WTC11 (cell line): ENCODE results near the gene SIGLEC5.

Experiments used
- ATF1 ChIP-seq: sonication (generic); formaldehyde crosslinking; IDR thresholded peaks from 2 replicates; pipeline ENCODE4 v1.8.1; 2023; ENCODE audit warnings: mild to moderate bottlenecking, moderate library complexity, missing genetic modification reagents
- CREM ChIP-seq: sonication (generic); formaldehyde crosslinking; IDR thresholded peaks from 2 replicates; pipeline ENCODE4 v1.8.1; 2022; ENCODE audit warnings: mild to moderate bottlenecking, missing genetic modification reagents, moderate library complexity
- CTCF ChIP-seq: fragments of 200-600 bp; IDR thresholded peaks from 2 replicates; pipeline ENCODE4 v1.8.0; 2022; ENCODE audit warnings: antibody characterized with exemption
- FOXP4 ChIP-seq: sonication (generic); formaldehyde crosslinking; IDR thresholded peaks from 2 replicates; pipeline ENCODE4 v1.8.0; 2022; ENCODE audit warnings: mild to moderate bottlenecking, missing genetic modification reagents
- JUN ChIP-seq: sonication (generic); formaldehyde crosslinking; IDR thresholded peaks from 2 replicates; pipeline ENCODE4 v1.8.0; 2023; ENCODE audit warnings: mild to moderate bottlenecking, missing genetic modification reagents
- NR2C2 ChIP-seq: sonication (generic); formaldehyde crosslinking; IDR thresholded peaks from 2 replicates; pipeline ENCODE4 v1.8.0; 2022; ENCODE audit warnings: mild to moderate bottlenecking, missing genetic modification reagents
- TP53 ChIP-seq: sonication (generic); formaldehyde crosslinking; IDR thresholded peaks from 2 replicates; pipeline ENCODE4 v1.8.1; 2023; ENCODE audit warnings: mild to moderate bottlenecking, missing genetic modification reagents
- ZNF121 ChIP-seq: sonication (generic); formaldehyde crosslinking; IDR thresholded peaks from 2 replicates; pipeline ENCODE4 v1.8.0; 2023; ENCODE audit warnings: missing genetic modification reagents
- ZNF263 ChIP-seq: sonication (generic); formaldehyde crosslinking; IDR thresholded peaks from 2 replicates; pipeline ENCODE4 v1.8.1; 2022; ENCODE audit warnings: low read depth, mild to moderate bottlenecking, moderate library complexity, missing genetic modification reagents
- ZNF423 ChIP-seq: fragments of 250-450 bp; sonication (Bioruptor Pico); IDR thresholded peaks from 2 replicates; pipeline ENCODE4 v2.1.2; 2022; ENCODE audit warnings: mild to moderate bottlenecking, moderate library complexity
- ZNF512 ChIP-seq: sonication (generic); formaldehyde crosslinking; IDR thresholded peaks from 2 replicates; pipeline ENCODE4 v1.8.1; 2022; ENCODE audit warnings: missing genetic modification reagents, borderline replicate concordance
- TF ChIP-seq, protein P1 (sequence below): sonication (generic); formaldehyde crosslinking; IDR thresholded peaks from 2 replicates; pipeline ENCODE4 v1.8.1; 2023; ENCODE audit warnings: mild to moderate bottlenecking, missing genetic modification reagents, moderate library complexity
- TF ChIP-seq, protein P2 (sequence below): fragments of 250-450 bp; sonication (Bioruptor Pico); IDR thresholded peaks from 2 replicates; pipeline ENCODE4 v2.1.2; 2022; ENCODE audit warnings: mild to moderate bottlenecking, moderate library complexity

DNA sequence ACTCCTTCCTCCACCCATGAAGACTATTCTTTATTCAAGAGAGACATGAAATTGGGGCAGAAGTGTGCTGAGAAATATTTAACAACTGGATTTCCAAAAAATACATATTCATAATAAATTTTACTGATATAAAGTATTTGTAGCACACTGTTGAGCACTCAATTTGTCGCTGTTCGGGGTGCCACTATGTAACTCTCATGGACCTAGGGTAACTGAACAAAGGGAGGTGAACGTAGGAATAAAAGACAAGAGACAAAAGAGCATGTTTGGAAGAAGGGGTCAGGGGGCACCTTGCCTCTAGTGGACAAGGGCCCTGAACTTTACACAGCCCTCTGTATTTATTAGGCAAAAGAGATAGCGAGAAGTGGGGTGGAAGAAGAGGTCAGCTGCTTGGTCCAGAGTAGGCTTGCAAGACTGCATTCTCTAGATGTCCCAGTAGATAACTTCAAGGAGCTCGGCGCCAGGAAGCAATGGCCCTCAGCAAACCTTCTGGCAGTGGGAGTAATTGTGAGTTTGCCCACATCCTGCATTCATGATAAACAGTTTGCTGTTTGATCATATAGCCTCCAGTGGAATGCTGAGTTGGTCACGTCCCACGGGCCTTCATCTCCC, 63.6 kb downstream of the SIGLEC5 start:
- no peak for TF ChIP-seq TP53
- TF ChIP-seq FOXP4 (CRISPR knock-in tag) = no peak
- TF ChIP-seq, protein P1, sequence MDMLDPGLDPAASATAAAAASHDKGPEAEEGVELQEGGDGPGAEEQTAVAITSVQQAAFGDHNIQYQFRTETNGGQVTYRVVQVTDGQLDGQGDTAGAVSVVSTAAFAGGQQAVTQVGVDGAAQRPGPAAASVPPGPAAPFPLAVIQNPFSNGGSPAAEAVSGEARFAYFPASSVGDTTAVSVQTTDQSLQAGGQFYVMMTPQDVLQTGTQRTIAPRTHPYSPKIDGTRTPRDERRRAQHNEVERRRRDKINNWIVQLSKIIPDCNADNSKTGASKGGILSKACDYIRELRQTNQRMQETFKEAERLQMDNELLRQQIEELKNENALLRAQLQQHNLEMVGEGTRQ (CRISPR knock-in tag) = no peak
- no peak for TF ChIP-seq ZNF263 (CRISPR knock-in tag)
- TF ChIP-seq CTCF = no peak
- TF ChIP-seq, protein P2, sequence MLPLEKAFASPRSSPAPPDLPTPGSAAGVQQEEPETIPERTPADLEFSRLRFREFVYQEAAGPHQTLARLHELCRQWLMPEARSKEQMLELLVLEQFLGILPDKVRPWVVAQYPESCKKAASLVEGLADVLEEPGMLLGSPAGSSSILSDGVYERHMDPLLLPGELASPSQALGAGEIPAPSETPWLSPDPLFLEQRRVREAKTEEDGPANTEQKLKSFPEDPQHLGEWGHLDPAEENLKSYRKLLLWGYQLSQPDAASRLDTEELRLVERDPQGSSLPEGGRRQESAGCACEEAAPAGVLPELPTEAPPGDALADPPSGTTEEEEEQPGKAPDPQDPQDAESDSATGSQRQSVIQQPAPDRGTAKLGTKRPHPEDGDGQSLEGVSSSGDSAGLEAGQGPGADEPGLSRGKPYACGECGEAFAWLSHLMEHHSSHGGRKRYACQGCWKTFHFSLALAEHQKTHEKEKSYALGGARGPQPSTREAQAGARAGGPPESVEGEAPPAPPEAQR (CRISPR knock-in tag) = no peak
- TF ChIP-seq ZNF423 (CRISPR knock-in tag) = no peak
- no peak for TF ChIP-seq NR2C2 (CRISPR knock-in tag)
- no peak for TF ChIP-seq ZNF512
- no peak for TF ChIP-seq CREM (CRISPR knock-in tag)
- TF ChIP-seq ATF1 = no peak
- TF ChIP-seq JUN (CRISPR knock-in tag) = no peak
- TF ChIP-seq ZNF121 = no peak
